A673 (cell line): ENCODE results near the gene RP2.

Experiments
- CTCF ChIP-seq: fragments of 300-800, 200-600 bp; sonication (generic); conservative IDR thresholded peaks from 2 replicates; pipeline ENCODE4 v1.5.1; 2017; ENCODE audit warnings: low read depth, mild to moderate bottlenecking, antibody characterized with exemption, low read length, moderate library complexity, mixed read lengths
- EZH2 ChIP-seq: fragments of 200-600 bp; sonication (generic); IDR thresholded peaks from 2 replicates; pipeline ENCODE4 v1.6.1; 2017; ENCODE audit warnings: borderline replicate concordance, low read depth, mild to moderate bottlenecking, mixed read lengths, antibody characterized with exemption, low read length; ENCODE audit not compliant: poor library complexity, severe bottlenecking

- TF ChIP-seq CTCF: no peak
- TF ChIP-seq EZH2: no peak
Measured at GRCh38 chrX:46882266-46882665, 45.4 kb downstream of the RP2 start.
